Thyroid gland (tissue), 4 donors: ENCODE results near the gene RNU1-1. TPM values are rescaled to one million over a fixed set of nuclear protein-coding genes. Genes with fewer than 3 reads are reported as not detected.

Source experiments
- DNase-seq, 2 donors: peaks; one replicate each; pipeline ENCODE4 v3.0.0-alpha.2; 2019
- H3K27ac ChIP-seq, 3 donors: fragments of 200-600 bp; sonication (generic); 1 replicate in 2 of 3; 2 replicates in 1 of 3; pipeline ENCODE4 v1.5.1; 2016 to 2019; ENCODE audit warnings: mild to moderate bottlenecking in 1 of 3, moderate library complexity in 1 of 3
- H3K27me3 ChIP-seq: fragments of 200-600 bp; sonication (generic); one replicate; pipeline ENCODE4 v1.5.1; 2019
- H3K36me3 ChIP-seq, 2 donors: fragments of 200-600 bp; sonication (generic); one replicate each; pipeline ENCODE4 v1.5.1; 2016 to 2019
- H3K4me1 ChIP-seq, 2 donors: fragments of 200-600 bp; sonication (generic); one replicate each; pipeline ENCODE4 v1.5.1; 2017 to 2019
- H3K4me3 ChIP-seq, 3 donors: fragments of 200-600 bp; sonication (generic); replicated peaks in 1 of 3; 1 replicate in 2 of 3; 2 replicates in 1 of 3; pipeline ENCODE4 v1.5.1; 2016; ENCODE audit warnings: mild to moderate bottlenecking in 1 of 3
- H3K9me3 ChIP-seq: fragments of 200-600 bp; sonication (generic); one replicate; pipeline ENCODE4 v1.5.1; 2017
- POLR2A ChIP-seq, 2 donors: fragments of 450-650 bp; IDR thresholded peaks; one replicate each; pipeline ENCODE4 v1.6.1; 2017; ENCODE audit warnings: antibody characterized with exemption in 2 of 2, mild to moderate bottlenecking in 2 of 2, moderate library complexity in 1 of 2
- WGBS, 2 donors: methylation state at CpG; one replicate each; pipeline ENCODE4 v1.1.5; 2017; 5-methylcytosine and 5-hydroxymethylcytosine counted together
- intact Hi-C: fragments of 100-400 bp; cut with DNase I; formaldehyde crosslinking; loops from one replicate; pipeline ENCODE4 v1.15.1; 2023
- small RNA-seq: library from RNA; depleted of rRNA; stranded (forward); fragments of <200 nt; gene quantifications from one replicate; pipeline ENCODE3, GENCODE V24; 2016
- total RNA-seq, 4 donors: library from RNA; depleted of rRNA; stranded (reverse); fragments of >200 nt; gene quantifications; one replicate each; pipeline ENCODE4 v1.2.3, GENCODE V29; 2016

Gene RNU1-1
- total RNA-seq, 4 donors from 2014 or later: under 0.01 TPM

- Histone ChIP-seq H3K36me3 (peaks cover 5 to 10% of the 10 kb centered on the region in 2 donors), H3K9me3 (no peaks in the 10 kb centered on the region), H3K4me1 (no peaks in the 10 kb centered on the region), H3K27ac (no peak overlapping the region), H3K4me3 (no peak overlapping the region), H3K27me3 (no peaks in the 10 kb centered on the region)
- intact Hi-C loops: no loop called here
- 95% methylated on average over 16 to 20 of the region's 21 CpGs for WGBS, 2 donors
- no peak for TF ChIP-seq POLR2A (IDR thresholded peaks at IDR 0.05)
- no peak for DNase-seq
Measured at GRCh38 chr1:16464917-16465625, 49.0 kb downstream of the RNU1-1 start.

Small RNA genes lying within 50 kb of the gene (small RNA-seq; reads per million reads assigned to genes)
- gene RNU1-1: not detected
- not detected for gene RNU1-6P

Other genes with a start within 250 kb of the RNU1-1 start
- gene FBXO42, start 161.8 kb downstream of the RNU1-1 start, total RNA-seq: 10 to 100 TPM; 24.3 to 41.9 (median 31.9) TPM
- 10 to 100 TPM; 59.4 to 82.8 (median 74.4) TPM for gene SZRD1, start 147.0 kb downstream of the RNU1-1 start, total RNA-seq
- gene SPATA21, start 76.9 kb downstream of the RNU1-1 start, total RNA-seq: not detected
- gene NECAP2, start 73.6 kb downstream of the RNU1-1 start, total RNA-seq: 10 to 100 TPM; 43.8 to 56.8 (median 48.6) TPM
- gene NBPF1, start 99.3 kb upstream of the RNU1-1 start, total RNA-seq: 10 to 100 TPM; 38.9 to 50.9 (median 46.5) TPM
- gene RNU1-3, start 152.7 kb upstream of the RNU1-1 start, total RNA-seq: under 1 TPM; under 0.01 TPM
- gene RNU1-4, start 226.2 kb upstream of the RNU1-1 start, total RNA-seq: under 1 TPM; under 0.01 TPM